Fibroblast of the aortic adventitia (primary cell): Measurements from ENCODE around the gene RANBP3. TPM values are rescaled to one million over a fixed set of nuclear protein-coding genes. Genes with fewer than 3 reads are reported as not detected.
A peak's percentile ranks its signal among the peaks of the same experiment; 100 is the strongest.

Source experiments
- DNase-seq: peaks from one replicate; pipeline ENCODE4 v3.0.0-alpha.2; 2010; ENCODE audit warnings: low read depth
- H3K4me3 ChIP-seq: 2 replicates; pipeline ENCODE4 v1.5.1; 2011; ENCODE audit warnings: low read depth, mild to moderate bottlenecking, control low read depth, low read length, moderate library complexity
- CTCF ChIP-seq: IDR thresholded peaks from 2 replicates; pipeline ENCODE4 v1.5.1; 2011; ENCODE audit warnings: mild to moderate bottlenecking, low read length, control low read depth, inconsistent platforms; ENCODE audit not compliant: insufficient read depth
- total RNA-seq: library from RNA; depleted of rRNA; stranded (reverse); fragments of >200 nt; gene quantifications from 2 replicates; pipeline ENCODE4 v1.2.3, GENCODE V29; 2012; ENCODE audit warnings: low replicate concordance

Gene RANBP3
- total RNA-seq, 1 donor, result 58.0 TPM

- no peak for TF ChIP-seq CTCF
- no peak for DNase-seq
- no peak overlapping the region for H3K4me3 ChIP-seq
These were observed 5.6 kb downstream of the RANBP3 start for GRCh38 chr19:5972355-5972731.

DNA sequence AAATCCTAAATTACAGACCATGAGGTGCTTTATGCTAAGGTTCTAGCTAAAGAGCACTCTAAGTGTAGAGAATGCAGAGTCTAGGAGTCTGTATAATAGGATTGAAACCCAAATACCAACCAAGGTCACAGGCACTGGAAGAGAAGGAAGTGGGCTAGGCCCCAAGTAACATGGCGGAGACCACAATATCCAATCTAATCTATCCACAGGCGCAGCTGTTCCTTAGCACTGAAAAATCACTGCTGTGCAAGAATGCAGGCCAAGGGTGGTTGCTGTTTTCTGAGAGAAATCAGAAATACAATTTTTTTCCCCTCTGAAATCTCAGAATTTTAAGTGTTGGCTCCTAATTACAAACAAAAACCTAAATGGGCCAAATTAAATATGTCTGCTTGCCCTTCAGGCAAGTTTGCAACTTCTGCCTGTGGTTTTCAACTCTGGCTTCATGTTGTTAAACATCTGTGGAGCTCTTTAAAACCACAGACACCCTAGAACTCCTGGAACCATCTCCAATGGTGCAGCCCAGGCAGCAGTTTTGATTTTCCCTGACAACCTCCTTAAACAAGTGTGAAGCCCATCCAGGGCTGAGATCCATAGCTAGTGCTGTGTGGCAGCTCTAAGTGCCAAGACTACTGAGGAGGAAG lies 6.1 kb downstream of the RANBP3 start:
- no peak for TF ChIP-seq CTCF
- no peak overlapping the region for H3K4me3 ChIP-seq
- no peak for DNase-seq

DNA sequence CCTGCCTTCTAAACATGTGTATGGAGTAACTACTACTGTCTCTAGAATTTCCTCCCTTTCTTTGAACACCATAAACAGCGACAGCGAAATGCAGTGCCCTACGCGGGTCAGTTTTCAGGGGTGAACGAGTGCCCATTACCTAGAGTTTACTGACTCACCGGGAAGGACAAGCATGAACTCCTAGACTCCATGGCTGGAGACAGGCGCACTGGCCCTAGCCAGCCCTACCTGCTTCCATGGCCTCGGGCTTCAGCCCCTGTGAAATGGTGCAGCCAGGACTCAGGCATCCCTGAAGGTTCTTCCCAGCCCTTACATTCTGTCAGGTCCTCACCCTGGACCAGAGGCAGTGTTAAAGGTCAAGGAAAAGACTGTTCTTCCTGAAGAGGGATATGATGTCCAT lies 8.5 kb downstream of the RANBP3 start:
- H3K4me3 ChIP-seq, result no peak overlapping the region
- TF ChIP-seq CTCF, result no peak
- no peak for DNase-seq

GRCh38 chr19:5968431-5969373 lies 9.2 kb downstream of the RANBP3 start:
- TF ChIP-seq CTCF, result no peak
- H3K4me3 ChIP-seq, result no peak overlapping the region

GRCh38 chr19:5967994-5968430 lies 9.9 kb downstream of the RANBP3 start:
- TF ChIP-seq CTCF, result peak; percentile 90
- no peak overlapping the region for H3K4me3 ChIP-seq
- peak; percentile 85 for DNase-seq

More at GRCh38 chr19:5968431-5969373, 9.2 kb downstream of the RANBP3 start:
- DNase-seq, result no peak

- H3K4me3 ChIP-seq, result no peak overlapping the region
- DNase-seq, result no peak
- no peak for TF ChIP-seq CTCF
These were observed 10.4 kb downstream of the RANBP3 start for GRCh38 chr19:5967571-5967970.
